ENCODE measurements around the gene SPEN.

GRCh38 chr1:15963363-15963967, 116.0 kb downstream of the SPEN start:
- no peak for TF ChIP-seq CTCF (conservative IDR thresholded peaks at IDR 0.05; ENCODE audit: low read depth, low read length)
- TF ChIP-seq EZH2 (IDR thresholded peaks at IDR 0.05; ENCODE audit: borderline replicate concordance, low read depth, low read length, poor library complexity, severe bottlenecking), result no peak
